CD4-positive, alpha-beta T cell treated with Interleukin-15 for 1 hour (primary cell): ENCODE results near the gene ALKBH2.

Source experiments
- DNase-seq: peaks from one replicate; pipeline ENCODE4 v3.0.0-alpha.2; 2020

Gene ALKBH2

DNA sequence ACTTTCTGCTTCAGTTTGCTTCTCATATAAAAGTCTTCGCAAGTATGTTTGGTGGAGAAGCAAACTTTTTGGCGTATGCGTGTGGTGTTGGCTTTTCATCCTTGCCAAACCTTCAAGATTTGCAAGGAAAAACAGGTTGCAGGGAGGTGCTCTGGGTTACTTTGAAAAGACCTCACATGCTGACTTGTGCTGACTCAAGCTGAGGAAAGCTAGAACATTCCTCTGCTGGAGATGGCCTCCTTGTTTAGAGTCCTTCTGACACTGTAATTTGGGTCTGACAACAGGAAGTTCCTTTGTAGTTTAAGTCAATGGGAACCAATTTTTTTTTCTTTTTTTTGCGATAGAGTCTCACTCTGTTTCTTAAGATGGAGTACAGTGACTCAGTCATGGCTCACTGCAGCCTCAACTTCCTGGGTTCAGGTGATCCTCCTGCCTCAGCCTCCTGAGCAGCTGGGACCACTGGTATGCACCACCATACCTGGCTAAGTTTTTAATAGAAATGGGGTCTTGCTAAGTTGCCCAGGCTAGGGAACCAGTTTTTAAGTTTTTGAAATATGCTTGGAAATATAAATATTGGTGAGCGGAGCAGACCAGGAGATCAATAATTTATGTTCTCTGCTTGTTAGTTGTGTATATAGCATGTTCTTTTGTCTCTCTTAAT, 20.5 kb upstream of the ALKBH2 start:
- DNase-seq: no peak

DNA sequence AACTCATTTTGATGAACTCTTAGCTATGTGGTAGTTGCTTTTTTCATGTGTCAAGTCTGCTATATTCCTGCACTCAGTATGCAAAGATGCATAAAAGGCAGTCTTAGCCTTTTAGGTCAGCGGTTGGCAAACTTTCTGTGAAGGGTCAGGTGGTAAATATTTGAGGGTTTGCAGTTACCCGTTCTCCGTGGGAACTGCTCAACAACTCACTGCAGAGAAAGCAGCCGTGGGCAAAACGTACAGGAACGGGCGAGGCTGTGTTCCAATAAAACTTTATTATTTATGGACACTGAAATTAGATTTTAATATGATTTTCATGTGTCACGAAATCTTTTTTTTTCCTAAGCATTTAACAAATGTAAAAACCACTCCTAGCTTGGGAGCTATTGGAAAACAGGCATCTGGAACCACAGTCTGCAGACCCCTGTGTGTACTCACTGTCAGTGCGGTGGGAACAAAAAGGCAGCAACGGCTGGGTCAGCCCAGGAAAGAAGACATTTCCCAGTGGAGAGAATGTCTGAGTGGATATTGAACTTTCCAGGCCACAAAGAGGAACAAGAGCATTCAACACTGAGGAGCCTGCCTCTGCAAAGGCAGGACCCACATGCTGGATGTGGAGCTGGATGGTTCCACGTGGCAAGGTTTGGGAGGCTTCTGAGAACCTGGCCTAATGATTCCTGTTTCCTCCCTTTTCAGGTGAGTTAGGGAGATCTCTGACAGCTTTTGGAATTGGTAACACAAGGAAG, 19.6 kb upstream of the ALKBH2 start:
- no peak for DNase-seq

DNA sequence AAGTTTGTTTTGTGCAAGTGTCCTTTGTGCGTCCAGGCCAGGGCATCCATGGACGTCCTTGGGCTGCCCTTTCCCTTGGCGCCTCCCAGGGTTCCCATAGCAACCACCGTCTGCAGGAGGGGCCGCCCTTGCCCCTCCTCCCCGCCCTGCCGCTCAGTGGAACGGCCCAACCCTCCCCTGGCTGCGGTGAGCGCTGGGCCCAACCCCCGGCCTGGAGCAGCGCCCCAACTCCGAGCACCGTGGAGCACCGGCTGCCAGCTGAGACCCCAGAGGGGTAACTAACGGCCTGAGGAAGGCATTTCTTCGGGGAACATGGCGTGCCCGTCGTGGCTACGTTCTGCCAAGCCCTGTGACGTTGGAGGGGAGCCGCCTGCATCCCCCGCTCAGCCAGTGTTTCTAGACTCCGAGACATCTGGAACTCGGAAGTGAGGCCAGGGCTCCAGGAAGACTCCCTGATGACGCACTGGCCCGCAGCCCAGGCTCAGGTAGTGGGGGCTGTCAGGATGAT, 17.8 kb upstream of the ALKBH2 start:
- DNase-seq: peak; percentile 62

DNA sequence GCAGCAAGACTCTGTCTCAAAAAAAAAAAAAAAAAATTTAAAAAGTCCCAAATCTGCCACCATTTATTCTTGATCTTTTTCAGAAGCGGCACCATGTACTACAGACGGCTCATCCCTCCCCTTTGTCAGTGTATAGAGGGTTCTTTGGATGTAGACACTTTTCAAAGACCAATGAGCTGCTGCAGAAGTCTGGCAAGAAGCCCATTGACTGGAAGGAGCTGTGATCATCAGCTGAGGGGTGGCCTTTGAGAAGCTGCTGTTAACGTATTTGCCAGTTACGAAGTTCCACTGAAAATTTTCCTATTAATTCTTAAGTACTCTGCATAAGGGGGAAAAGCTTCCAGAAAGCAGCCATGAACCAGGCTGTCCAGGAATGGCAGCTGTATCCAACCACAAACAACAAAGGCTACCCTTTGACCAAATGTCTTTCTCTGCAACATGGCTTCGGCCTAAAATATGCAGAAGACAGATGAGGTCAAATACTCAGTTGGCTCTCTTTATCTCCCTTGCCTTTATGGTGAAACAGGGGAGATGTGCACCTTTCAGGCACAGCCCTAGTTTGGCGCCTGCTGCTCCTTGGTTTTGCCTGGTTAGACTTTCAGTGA, 16.6 kb upstream of the ALKBH2 start:
- no peak for DNase-seq

DNA sequence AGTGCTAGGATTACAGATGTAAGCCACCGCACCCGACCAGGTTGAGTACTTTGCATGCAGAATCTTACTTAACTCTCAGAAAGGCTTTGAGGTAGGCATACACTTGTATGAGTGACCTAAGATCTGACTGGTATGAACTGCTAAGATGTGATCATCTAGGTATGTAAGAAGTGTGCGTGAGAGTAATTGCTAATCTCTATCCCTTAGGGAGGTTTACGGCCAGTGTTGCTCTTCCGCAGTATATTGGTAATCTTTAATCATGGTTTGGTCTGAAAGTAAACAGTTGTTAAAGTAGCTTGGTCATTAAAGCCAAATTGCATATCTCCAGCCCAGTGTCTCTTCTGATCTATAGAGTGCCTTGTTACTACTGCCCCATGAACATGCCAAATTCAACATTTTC, 11.9 kb upstream of the ALKBH2 start:
- DNase-seq: no peak

DNA sequence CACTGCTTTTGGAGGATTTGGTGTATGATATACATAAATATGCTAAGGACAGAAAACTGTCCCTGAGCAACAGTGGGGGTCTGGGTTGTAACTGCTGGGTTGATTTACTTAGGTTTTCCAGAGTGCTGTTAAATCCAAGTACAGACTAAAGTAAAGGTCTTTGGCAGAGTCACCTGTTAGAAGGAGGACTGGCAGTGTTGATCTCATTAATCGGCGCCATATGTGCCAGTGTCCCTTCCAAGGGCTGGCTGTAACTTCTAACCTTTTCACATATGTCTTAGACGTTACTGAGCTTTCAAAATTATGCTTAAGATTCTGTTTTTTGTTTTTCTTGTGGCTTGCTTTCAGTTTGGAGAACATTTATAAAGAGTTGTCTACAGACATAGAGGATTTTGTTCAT, 9.2 kb upstream of the ALKBH2 start:
- no peak for DNase-seq

DNA sequence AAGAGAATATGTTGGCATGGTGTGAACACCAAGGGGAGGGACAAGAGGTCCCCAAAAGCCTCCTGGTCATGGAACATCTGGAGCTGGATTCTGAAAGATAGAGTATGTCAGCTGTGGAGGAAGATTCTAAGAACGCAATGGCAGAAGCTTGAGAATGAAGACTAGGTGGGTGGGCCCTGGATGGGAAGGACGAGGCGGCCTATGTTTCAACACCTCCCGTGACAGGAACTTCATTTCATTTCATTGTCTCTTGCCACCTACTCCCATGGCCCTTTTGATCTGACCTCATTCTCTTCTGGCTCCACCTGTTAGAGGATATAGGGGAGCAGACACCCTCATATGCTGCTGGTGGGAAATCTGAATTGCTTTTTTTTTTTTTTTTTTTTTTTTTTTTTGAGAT, 7.5 kb upstream of the ALKBH2 start:
- no peak for DNase-seq

DNA sequence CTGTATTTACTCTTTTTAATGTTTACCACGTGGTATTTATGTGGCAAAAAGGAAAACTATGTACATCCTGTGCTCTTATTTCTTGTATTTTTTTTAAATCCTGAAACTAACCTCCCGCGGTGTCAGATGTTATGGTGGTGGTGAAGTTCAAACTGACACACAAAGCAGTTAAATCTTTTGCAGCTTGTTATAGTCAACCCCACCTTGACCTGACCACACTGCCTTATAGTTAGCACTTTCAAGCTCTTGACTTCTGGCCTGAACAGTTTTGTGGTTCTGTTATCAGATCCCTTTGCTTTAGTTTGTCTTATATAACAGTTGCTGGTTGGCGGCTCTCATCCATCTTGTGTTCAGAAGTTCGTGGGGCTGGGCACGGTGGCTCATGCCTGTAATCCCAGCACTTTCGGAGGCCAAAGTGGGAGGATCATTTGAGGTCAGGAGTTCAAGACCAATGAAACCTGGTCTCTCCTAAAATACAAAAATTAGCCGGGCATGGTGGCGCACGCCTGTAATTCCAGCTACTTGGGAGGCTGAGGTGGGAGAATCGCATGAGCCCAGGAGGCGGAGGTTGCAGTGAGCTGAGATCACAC, 6.3 kb upstream of the ALKBH2 start:
- no peak for DNase-seq

DNA sequence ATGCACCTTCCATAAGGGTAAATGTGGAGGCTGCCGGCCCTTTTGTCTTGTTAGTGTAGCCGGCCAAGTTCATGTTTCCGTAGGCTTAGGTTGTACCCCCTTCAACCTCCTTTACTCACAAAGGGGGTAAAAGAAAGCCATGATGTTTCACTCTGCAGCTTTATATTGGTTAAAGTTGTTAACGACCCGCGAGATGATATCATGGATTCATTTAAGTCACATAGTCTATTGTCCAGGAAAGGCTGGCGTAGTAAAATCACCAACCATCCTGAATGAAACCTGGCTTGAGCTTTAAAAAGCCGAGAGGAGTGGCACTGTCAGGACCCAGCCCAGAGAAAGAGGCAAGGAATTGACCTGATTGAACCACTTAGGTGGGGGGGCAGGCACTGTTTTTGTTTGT, 5.4 kb upstream of the ALKBH2 start:
- DNase-seq: no peak

DNA sequence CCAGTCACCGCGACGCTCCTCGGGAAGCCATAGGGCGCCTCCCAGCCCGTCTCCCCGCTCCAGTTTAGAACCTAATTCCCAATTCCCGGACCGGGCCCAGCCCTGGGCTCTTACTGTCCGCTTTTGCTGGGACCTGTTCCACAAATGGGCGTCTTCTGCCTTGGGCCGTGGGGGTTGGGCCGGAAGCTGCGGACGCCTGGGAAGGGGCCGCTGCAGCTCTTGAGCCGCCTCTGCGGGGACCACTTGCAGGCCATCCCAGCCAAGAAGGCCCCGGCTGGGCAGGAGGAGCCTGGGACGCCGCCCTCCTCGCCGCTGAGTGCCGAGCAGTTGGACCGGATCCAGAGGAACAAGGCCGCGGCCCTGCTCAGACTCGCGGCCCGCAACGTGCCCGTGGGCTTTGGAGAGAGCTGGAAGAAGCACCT, 4.9 kb upstream of the ALKBH2 start:
- no peak for DNase-seq

DNA sequence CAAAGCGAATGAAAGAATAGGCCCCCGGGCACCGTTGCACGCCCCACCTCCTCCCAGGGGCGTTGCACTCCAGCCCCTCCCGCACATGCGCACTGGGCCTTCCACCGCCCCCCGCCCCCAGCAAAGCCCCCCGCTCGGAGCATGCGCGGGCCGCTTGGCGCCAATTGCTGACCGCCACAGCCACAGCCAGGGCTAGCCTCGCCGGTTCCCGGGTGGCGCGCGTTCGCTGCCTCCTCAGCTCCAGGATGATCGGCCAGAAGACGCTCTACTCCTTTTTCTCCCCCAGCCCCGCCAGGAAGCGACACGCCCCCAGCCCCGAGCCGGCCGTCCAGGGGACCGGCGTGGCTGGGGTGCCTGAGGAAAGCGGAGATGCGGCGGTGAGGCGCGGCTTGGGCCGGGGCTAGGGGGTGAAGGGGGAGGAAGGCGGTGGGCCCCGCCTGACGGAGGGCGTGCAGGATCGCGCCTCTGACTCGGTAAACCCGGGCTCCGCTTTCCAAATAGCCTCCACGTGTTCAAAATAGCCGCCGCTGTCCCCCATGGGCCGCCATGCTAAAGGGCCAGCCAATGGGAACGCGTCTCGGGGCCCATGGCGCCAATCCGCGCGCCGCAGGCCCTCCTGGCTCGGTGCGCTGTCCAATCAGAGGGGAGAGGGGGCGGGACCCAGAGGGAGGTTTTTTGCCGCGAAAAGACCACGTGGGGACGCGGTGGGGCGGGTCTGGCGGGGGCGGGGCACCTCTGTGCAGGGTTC, 4.3 kb upstream of the ALKBH2 start, which contains the start of gene UNG:
UNG (plus strand) TSS at position 163 of the 748 bp plus-strand sequence; CDS start at position 246, 83 bp downstream.
- peak; percentile 95 for DNase-seq

DNA sequence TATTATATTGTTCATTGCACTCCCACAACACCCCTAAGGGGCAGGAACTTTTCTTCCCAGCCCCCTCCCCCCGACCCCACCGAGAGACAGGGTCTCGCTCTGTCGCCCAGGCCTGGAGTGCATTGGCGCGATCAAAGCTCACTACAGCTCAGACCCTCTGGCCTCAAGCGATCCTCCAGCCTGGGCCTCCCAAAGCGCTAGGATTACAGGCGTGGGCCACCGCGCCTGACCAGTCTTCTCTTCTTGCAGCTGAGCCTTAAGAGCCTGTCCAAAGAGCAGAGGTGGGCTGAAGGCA, 3.8 kb upstream of the ALKBH2 start:
- DNase-seq: no peak

DNA sequence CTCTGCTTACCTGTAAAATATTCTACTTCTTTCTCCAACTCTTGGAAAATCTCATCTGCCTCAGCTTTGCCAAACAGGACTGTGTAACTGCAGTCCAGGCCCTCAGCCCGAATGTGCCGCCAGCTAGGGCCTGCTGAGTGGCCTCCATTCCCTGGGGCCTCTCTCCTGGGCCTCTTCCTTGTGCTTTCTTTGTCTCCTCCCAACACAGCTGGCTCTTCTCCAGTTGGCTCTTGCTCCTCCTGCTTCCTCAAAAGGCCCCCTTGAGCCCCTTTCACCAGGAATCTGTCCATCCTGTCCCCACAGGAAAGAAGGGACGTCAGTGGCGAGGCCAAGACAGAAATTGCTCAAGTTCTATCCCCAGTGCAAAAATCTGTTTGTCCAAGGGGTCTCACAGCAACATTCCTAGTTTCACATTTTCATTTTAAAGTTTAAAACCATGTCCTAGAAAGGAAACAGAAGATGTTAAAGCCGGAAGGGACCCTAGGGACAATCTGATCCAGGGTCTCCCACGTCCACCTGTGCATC, 713 bp downstream of the ALKBH2 start:
- no peak for DNase-seq

DNA sequence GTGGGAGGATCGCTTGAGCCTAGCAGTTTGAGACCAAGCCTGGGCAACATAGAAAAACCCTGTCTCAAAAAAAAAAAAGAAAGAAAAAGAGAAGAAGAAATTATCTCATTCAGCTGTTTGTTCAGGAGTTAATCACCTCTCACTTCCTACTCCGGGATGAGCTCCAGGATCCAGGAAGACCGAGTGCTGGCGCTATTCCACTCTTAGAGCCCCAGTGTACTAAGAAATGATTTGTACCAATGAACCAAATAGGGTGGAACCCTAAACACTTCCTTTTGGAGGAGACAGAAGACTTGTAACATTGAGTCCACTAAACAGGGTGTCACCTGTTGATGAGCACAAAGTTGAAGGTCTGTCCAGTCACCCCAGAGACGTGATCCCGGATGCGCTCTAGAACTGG, 3.6 kb downstream of the ALKBH2 start:
- no peak for DNase-seq

DNA sequence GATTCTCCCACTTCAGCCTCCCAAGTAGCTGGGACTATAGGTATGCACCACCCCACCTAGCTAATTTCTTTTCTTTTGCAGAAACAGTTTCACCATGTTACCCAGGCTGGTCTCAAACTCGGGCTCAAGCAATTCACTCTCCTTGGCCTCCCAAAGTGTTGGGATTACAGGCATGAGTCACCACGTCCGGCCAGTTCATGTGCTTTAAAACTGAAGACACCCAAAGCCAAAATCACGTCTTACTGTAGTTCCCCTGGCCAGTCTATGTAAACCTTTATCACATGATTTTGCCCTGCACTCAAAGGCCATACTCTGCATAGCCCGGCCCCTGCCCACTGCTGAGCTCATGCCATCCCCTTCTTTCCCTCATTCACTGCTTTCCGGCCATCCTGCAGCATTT, 4.5 kb downstream of the ALKBH2 start:
- DNase-seq: no peak

DNA sequence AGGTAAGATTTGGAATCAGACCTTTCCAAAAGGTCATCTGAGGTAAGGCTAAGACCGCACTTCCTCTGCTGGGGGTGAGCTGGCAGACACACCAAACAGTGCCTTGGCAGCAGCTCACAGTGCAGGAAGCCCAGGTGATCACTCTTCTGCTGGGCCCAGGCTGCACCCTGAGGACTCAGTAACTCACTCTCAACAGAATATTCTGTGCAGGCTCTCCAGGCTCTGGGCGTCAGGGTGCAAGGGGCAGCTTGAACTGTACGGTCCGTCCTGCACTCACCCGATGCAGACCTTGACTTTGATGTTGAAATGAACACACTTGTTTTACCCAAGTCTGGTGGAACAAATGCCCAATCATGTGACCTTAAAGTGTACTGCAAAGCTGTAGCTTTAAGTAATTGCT, 6.0 kb downstream of the ALKBH2 start:
- no peak for DNase-seq

DNA sequence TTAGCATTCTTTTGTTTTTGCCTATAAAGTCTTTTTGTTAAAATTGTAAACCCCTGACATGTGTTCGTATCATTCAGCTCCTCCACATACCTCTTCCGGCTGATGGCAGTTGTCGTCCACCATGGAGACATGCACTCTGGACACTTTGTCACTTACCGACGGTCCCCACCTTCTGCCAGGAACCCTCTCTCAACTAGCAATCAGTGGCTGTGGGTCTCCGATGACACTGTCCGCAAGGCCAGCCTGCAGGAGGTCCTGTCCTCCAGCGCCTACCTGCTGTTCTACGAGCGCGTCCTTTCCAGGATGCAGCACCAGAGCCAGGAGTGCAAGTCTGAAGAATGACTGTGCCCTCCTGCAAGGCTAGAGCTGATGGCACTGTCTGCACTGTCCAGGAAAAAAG, 7.7 kb downstream of the ALKBH2 start:
- DNase-seq: no peak

DNA sequence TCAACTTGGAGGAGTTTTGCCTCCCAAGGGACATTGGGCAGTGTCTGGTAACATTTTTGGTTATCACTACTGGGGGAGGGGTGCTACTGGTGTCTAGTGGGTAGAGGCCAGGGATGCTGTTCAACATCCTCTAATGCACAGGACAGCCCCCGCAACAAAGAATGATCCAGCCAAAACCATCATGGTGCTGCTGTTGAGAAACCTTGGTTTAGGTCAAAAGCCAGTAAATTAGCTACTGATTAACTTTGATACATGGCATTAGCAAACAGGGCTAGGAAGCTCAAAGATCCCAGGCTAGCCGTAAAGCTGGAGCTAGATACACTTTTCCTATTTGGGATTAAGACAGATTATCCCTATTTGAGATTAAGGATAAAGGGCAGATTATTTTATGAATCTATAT, 8.8 kb downstream of the ALKBH2 start:
- no peak for DNase-seq

DNA sequence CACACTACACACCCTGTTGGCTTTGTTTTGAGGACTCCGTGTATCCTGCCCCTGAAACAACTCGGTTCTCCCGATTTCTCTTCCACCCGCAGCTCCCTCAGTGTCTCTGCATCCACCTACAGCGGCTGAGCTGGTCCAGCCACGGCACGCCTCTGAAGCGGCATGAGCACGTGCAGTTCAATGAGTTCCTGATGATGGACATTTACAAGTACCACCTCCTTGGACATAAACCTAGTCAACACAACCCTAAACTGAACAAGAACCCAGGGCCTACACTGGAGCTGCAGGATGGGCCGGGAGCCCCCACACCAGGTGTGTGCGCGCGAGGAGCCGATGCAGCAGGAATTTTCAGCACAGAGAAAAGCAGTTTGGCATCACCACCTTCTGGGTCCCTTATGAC, 10.5 kb downstream of the ALKBH2 start:
- no peak for DNase-seq

DNA sequence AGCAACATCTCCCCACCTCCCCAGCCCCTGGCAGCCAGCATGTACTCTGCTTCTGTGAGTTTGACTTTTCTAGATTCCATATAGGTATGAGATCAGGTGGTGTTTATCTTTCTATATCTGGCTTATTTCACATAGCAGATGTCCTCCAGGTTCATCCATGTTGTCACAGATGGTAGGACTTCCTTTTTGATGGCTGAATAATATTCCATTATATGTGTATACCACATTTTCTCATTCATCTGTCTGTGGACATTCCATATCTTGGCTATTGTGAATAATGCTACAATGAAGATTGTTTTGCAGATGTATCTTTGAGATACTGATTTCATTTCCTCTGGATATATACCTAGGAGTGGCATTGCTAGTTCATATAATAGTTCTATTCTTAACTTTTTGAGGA, 18.4 kb downstream of the ALKBH2 start:
- no peak for DNase-seq

DNA sequence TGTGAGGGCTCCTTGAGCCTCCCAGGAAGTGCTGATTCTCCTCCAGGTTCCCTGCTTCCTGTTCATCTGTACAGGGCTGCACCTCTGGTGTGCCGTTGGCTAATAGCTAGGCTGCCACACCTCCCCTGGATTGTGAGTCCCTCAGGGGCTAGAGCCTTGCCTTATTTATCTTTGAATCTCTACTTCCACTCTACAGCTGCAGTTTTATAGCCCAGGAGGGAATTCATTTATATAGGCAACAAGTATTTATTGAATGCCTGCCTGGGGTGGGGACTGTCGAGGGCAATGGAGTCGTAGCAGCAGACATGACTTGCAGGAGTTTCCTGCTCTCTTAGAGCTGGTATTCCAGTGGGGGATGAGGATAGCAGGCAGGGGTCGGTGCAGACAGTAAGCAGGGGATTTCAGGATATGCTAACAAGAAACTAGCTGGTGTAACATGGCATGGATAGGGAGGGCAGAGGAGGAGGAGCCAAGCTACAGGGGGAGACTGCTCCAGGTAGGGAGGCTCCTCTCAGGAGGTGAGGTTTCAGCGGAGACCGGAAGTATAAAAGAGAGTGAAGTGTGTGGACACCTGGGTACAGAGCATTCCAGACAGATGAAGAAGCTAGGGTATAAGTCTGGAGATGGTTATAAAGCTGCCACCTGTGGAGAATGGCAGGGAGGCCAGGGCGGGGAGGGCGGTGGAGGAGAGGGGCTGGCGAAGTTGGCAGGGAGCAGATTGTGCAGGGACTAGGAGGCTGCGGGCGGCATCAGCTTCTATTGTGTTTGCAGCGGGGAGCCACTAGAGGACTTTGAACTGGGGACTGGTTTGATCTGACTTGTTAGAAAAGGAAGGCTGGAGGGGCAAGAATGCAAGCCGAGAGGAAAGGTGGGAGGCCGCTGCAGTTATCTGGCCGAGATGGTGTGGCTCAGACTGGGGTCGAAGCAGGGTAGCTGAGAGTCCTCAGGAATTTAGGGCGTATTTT, 23.7 kb downstream of the ALKBH2 start:
- DNase-seq: no peak

DNA sequence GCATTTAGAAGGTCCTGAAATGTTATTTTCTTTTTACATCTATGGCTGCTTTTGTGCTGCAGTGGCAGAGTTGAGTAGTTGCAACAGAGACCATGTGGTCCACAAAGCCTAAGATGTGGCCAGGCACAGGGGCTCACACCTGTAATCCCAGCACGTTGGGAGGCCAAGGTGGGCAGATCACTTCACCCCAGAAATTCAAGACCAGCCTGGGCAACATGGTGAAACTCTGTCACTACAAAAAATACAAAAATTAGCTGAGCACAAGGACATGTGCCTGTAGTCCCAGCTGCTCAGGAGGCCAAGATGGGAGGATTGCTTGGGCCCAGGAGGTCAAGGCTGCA, 27.4 kb downstream of the ALKBH2 start:
- DNase-seq: no peak
